ENCODE measurements around the gene DMPK. TPM values are rescaled to one million over a fixed set of nuclear protein-coding genes. Genes with fewer than 3 reads are reported as not detected.

DMPK gene
- total and polyA plus RNA-seq, 2 experiments from 2014 or later: 9.8 to 24.0 TPM

- Mint-ChIP-seq H3K4me3 (no peak overlapping the region), H3K36me3 (ENCODE audit: low read depth) (peaks cover 18% of the 10 kb centered on the region), H3K4me1 (peaks cover 21% of the 10 kb centered on the region), H3K27ac (no peak overlapping the region), H3K9me3 (no peaks in the 10 kb centered on the region; the same call in none of the 3 replicates), H3K27me3 (ENCODE audit: insufficient read depth, low read depth, poor library complexity) (peaks cover 14% of the 10 kb centered on the region)
- Histone ChIP-seq H3K36me3 (ENCODE audit: insufficient read depth) (peaks cover 6% of the 10 kb centered on the region; the same call in 1 of the 2 replicates), H3K9me2 (ENCODE audit: insufficient read depth) (no peaks in the 10 kb centered on the region), H3K79me2 (replicated peaks; ENCODE audit: insufficient read depth) (peaks cover 17% of the 10 kb centered on the region), H3F3A (replicated peaks; ENCODE audit: low read depth) (peaks cover 9% of the 10 kb centered on the region; the same call in 1 of the 2 replicates), H3K4me3 (no peak overlapping the region), H3K27me3 (ENCODE audit: insufficient read depth) (no peaks in the 10 kb centered on the region), H3K27ac (ENCODE audit: low read depth) (no peak overlapping the region), H4K20me1 (replicated peaks; ENCODE audit: insufficient read depth) (peaks cover 13% of the 10 kb centered on the region), H3K4me2 (no peak overlapping the region), H2AFZ (0 out of 2 replicates have a peak overlapping the region, but pooled peaks have one; percentile 78), H3K4me1 (ENCODE audit: insufficient read depth) (peaks cover 6% of the 10 kb centered on the region)
- no peak for ATAC-seq
- TF ChIP-seq ZNF114 (CRISPR knock-in tag; IDR thresholded peaks at IDR 0.05): no peak
- no peak for TF ChIP-seq JUNB (IDR thresholded peaks at IDR 0.05; ENCODE audit: unreplicated experiment)
- no peak for TF ChIP-seq ZNF462 (CRISPR knock-in tag; IDR thresholded peaks at IDR 0.05)
- TF ChIP-seq REST (IDR thresholded peaks at IDR 0.05; ENCODE audit: unreplicated experiment): no peak
- no peak for TF ChIP-seq STAT1 (IDR thresholded peaks at IDR 0.05; ENCODE audit: unreplicated experiment)
- no peak for TF ChIP-seq EZH2phosphoT487 (IDR thresholded peaks at IDR 0.05; ENCODE audit: unreplicated experiment)
- DNase-seq (ENCODE audit: low spot score): no peak
Measured at GRCh38 chr19:45793876-45794275, 11.6 kb upstream of the DMPK start.

All from GM23338 (cell line).